Stimulated activated CD8-positive, alpha-beta memory T cell treated with anti-CD3 and anti-CD28 coated beads, Interleukin-7, amount 100 ng/mL, for 24 hours (primary cell): ENCODE measurements around the gene CA4.

Source experiments
- DNase-seq: peaks from one replicate; pipeline ENCODE4 v3.0.0-alpha.2; 2020; ENCODE audit warnings: low read depth

CA4 gene

GRCh38 chr17:60155815-60156214, 6.0 kb downstream of the CA4 start:
- no peak for DNase-seq

GRCh38 chr17:60156746-60157145, 7.0 kb downstream of the CA4 start:
- DNase-seq: no peak

- no peak for DNase-seq
Measured at GRCh38 chr17:60157487-60158040, 7.8 kb downstream of the CA4 start.

- no peak for DNase-seq
Measured at GRCh38 chr17:60158751-60159478, 9.1 kb downstream of the CA4 start.

- DNase-seq: no peak
Measured at GRCh38 chr17:60159479-60159866, 9.7 kb downstream of the CA4 start.

GRCh38 chr17:60160829-60161501, 11.2 kb downstream of the CA4 start:
- no peak for DNase-seq

GRCh38 chr17:60161598-60162330, 12.0 kb downstream of the CA4 start:
- DNase-seq: no peak

GRCh38 chr17:60163108-60163784, 13.5 kb downstream of the CA4 start:
- no peak for DNase-seq

GRCh38 chr17:60164164-60164563, 14.4 kb downstream of the CA4 start:
- no peak for DNase-seq

- DNase-seq: no peak
Measured at GRCh38 chr17:60164697-60165096, 14.9 kb downstream of the CA4 start.

- DNase-seq: no peak
Measured at GRCh38 chr17:60165223-60165622, 15.4 kb downstream of the CA4 start.

- DNase-seq: no peak
Measured at GRCh38 chr17:60165971-60166370, 16.2 kb downstream of the CA4 start.

- DNase-seq: no peak
Measured at GRCh38 chr17:60167065-60167741, 17.4 kb downstream of the CA4 start.

- DNase-seq: no peak
Measured at GRCh38 chr17:60168654-60169053, 18.9 kb downstream of the CA4 start.

GRCh38 chr17:60169921-60170817, 20.4 kb downstream of the CA4 start:
- no peak for DNase-seq

- DNase-seq: no peak
Measured at GRCh38 chr17:60170835-60171752, 21.3 kb downstream of the CA4 start.

GRCh38 chr17:60171753-60172079, 21.9 kb downstream of the CA4 start:
- DNase-seq: no peak

GRCh38 chr17:60173304-60173819, 23.6 kb downstream of the CA4 start:
- DNase-seq: no peak

GRCh38 chr17:60174035-60174434, 24.3 kb downstream of the CA4 start:
- DNase-seq: no peak
